ENCODE measurements around the gene TMEM33.

The TMEM33 gene

DNA sequence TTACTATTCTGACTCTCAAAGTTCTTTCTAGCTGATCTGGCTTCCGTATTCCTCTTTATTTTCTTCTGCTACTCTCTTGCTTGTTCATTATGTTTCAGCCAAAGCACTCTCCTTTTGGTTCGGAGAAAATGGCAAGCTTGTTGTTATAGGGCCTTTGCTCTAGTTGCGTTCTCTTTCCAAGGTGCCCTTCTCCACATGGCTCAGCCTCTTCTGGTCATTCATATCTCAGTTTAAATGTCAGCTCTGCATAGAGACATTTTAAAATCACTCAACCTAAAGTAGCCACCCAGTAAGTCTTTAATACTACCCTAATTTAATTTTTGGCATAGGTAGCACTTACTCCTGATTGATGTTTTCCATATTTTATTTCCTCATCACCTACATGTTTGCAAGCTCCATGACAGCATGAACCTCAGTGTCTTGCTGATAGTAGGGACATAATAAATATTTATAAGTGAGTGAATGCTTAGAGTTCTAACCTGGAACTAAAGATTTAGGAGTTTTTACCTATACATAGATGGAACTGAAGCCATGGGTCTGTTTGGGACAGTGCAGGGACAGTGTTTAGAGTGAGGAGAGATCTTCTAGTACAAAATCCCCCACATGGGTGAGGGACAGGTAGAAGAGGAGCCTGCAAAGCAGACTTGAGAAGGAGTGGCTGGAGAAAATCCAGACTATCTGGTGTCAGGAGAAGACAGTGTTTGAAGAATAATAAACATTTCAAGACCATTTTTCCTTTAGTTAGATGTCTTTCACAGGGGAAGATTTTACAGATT lies 73.0 kb downstream of the TMEM33 start:
- DNase-seq: no peak

Data from islet precursor cell (in vitro differentiated cells).